ENCODE results near the gene LAMA1. TPM values are rescaled to one million over a fixed set of nuclear protein-coding genes. Genes with fewer than 3 reads are reported as not detected.

Gene LAMA1
- total RNA-seq, 1 donor from 2014 or later: not detected

GRCh38 chr18:6994056-6994770, 123.4 kb downstream of the LAMA1 start:
- peaks cover 24% of the 10 kb centered on the region for H3K27me3 ChIP-seq (ENCODE audit: low read depth)
- no peaks in the 10 kb centered on the region for H3K36me3 ChIP-seq
- TF ChIP-seq, protein P1, sequence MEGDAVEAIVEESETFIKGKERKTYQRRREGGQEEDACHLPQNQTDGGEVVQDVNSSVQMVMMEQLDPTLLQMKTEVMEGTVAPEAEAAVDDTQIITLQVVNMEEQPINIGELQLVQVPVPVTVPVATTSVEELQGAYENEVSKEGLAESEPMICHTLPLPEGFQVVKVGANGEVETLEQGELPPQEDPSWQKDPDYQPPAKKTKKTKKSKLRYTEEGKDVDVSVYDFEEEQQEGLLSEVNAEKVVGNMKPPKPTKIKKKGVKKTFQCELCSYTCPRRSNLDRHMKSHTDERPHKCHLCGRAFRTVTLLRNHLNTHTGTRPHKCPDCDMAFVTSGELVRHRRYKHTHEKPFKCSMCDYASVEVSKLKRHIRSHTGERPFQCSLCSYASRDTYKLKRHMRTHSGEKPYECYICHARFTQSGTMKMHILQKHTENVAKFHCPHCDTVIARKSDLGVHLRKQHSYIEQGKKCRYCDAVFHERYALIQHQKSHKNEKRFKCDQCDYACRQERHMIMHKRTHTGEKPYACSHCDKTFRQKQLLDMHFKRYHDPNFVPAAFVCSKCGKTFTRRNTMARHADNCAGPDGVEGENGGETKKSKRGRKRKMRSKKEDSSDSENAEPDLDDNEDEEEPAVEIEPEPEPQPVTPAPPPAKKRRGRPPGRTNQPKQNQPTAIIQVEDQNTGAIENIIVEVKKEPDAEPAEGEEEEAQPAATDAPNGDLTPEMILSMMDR (IDR thresholded peaks at IDR 0.05; ENCODE audit: borderline replicate concordance): no peak
- H3K4me1 ChIP-seq: no peaks in the 10 kb centered on the region
- DNase-seq: no peak
- no peaks in the 10 kb centered on the region for H3K9me3 ChIP-seq (replicated peaks)
- H3K27ac ChIP-seq (replicated peaks): no peak overlapping the region
- no peak overlapping the region for H3K4me3 ChIP-seq
- intact Hi-C loops (cut with micrococcal nuclease): no loop called here

DNA sequence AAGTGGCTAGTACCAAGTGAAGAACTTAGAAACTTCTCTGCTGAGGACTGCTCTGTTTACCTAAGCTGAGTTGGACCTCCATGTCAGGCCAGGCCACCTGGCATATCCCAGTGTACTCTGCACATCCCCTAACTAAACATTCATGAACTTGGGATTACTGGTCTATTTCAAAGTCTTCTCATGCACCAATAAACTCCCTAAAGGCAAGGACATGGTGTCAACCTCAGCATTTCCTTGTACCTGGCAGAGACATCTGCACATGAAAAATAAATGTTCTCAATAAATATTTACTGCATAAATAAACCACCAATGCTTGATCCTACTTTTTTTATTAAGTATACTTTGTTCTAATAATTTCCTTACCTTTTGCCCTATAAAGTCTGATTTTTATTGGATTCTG, 124.8 kb downstream of the LAMA1 start:
- no peak for DNase-seq
- H3K4me1 ChIP-seq: no peaks in the 10 kb centered on the region
- TF ChIP-seq, protein P1 (IDR thresholded peaks at IDR 0.05; ENCODE audit: borderline replicate concordance): no peak
- intact Hi-C loops (cut with micrococcal nuclease): no loop called here
- H3K36me3 ChIP-seq: no peaks in the 10 kb centered on the region
- H3K27me3 ChIP-seq (ENCODE audit: low read depth): peaks cover 14% of the 10 kb centered on the region
- H3K9me3 ChIP-seq (replicated peaks): no peaks in the 10 kb centered on the region
- H3K4me3 ChIP-seq: no peak overlapping the region
- no peak overlapping the region for H3K27ac ChIP-seq (replicated peaks)

DNA sequence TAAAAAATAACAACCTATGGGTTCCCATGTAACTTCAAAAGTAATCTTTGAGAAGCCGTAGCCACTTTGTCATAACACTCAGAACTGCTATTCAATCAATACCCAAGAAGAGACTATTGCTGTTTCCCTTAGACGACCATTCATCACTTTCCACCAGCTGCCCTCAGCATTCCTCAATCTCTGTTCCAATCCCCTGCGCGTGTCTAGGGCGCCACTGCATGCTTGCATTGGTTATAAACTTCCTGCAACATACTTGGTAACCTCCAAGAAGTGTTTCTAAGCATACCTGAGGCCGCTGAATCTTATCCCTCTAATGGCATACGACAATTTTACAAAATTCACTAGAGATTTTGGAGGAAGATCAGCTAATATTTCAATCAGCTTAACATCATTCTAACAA, 134.2 kb downstream of the LAMA1 start:
- Histone ChIP-seq H3K36me3 (no peaks in the 10 kb centered on the region), H3K27ac (replicated peaks) (no peak overlapping the region), H3K27me3 (ENCODE audit: low read depth) (peaks cover 9% of the 10 kb centered on the region), H3K4me1 (no peaks in the 10 kb centered on the region), H3K4me3 (no peak overlapping the region), H3K9me3 (replicated peaks) (no peaks in the 10 kb centered on the region)
- intact Hi-C loops (cut with micrococcal nuclease): no loop called here
- DNase-seq: no peak
- TF ChIP-seq, protein P1 (IDR thresholded peaks at IDR 0.05; ENCODE audit: borderline replicate concordance): no peak

DNA sequence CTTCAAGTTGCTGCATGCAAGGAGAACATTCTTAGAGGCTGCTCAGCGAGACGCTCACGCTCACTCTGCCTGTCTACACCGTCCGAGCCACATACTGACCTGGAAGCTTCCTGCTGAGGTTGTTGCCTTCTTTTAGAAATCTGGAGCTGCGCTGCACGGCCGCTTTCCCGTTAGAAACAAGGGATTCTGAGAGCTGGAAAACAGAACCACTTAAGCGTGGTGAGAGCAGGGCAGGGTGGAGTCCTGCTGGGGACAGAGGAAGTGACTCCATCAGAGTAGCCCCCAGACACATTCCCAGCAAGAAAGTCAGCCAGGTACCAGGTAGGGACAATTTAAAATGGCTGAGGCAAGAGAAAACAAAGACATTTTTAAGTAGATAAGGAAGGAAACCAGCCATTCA, 135.2 kb downstream of the LAMA1 start:
- Histone ChIP-seq H3K27me3 (ENCODE audit: low read depth) (peaks cover 14% of the 10 kb centered on the region), H3K27ac (replicated peaks) (no peak overlapping the region), H3K4me1 (no peaks in the 10 kb centered on the region), H3K36me3 (no peaks in the 10 kb centered on the region), H3K4me3 (no peak overlapping the region), H3K9me3 (replicated peaks) (no peaks in the 10 kb centered on the region)
- DNase-seq: no peak
- TF ChIP-seq, protein P1 (IDR thresholded peaks at IDR 0.05; ENCODE audit: borderline replicate concordance): no peak
- intact Hi-C loops (cut with micrococcal nuclease): no loop called here

DNA sequence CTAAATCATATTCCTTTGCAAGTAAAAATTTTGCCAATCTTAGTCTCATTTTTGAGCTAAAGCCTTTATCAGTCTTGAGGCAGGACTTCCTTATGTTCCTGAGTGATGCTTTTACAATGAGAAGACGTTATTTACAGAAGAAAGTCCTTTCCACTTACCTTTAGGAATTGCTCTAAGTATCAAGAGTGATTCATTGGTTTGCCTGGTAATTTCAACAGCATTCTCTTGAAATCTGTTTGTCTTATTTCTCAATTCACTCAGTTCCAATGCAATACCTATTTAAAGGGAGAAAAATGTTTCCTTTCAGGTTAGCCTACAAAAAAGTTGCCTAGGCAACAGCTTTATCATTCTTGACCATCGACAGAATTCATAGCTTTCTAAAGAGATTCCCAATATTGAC, 137.2 kb downstream of the LAMA1 start:
- TF ChIP-seq, protein P1 (IDR thresholded peaks at IDR 0.05; ENCODE audit: borderline replicate concordance): no peak
- no peaks in the 10 kb centered on the region for H3K4me1 ChIP-seq
- no peak overlapping the region for H3K4me3 ChIP-seq
- no peaks in the 10 kb centered on the region for H3K9me3 ChIP-seq (replicated peaks)
- no peaks in the 10 kb centered on the region for H3K36me3 ChIP-seq
- no peak overlapping the region for H3K27ac ChIP-seq (replicated peaks)
- peaks cover 14% of the 10 kb centered on the region for H3K27me3 ChIP-seq (ENCODE audit: low read depth)
- DNase-seq: no peak
- intact Hi-C loops (cut with micrococcal nuclease): no loop called here
